K562 treated with DMSO at 1 percent for 4 hours (cell line): Measurements from ENCODE around the gene TAMM41. TPM values are rescaled to one million over a fixed set of nuclear protein-coding genes. Genes with fewer than 3 reads are reported as not detected.

Experiments
- total RNA-seq: library from RNA; unstranded; fragments of 300-600 nt; gene quantifications from 2 replicates; pipeline ENCODE4 v1.2.3, GENCODE V29; 2022; ENCODE audit not compliant: insufficient read depth

Gene TAMM41
- 11.4 and 15.2 TPM in 2 replicates for total RNA-seq

GRCh38 chr3:11846281-11847266, at the start of gene TAMM41:
TAMM41 (minus strand) TSS chr3:11846885; CDS start chr3:11846636, 249 bp downstream.

Other genes with a start within 250 kb of the TAMM41 start
- gene VGLL4, start 203.0 kb downstream of the TAMM41 start, total RNA-seq: 11.2 and 15.1 TPM in 2 replicates
- not detected in 2 replicates for gene SYN2, start 157.5 kb upstream of the TAMM41 start, total RNA-seq